ENCODE data around the gene SHC4. TPM values are rescaled to one million over a fixed set of nuclear protein-coding genes. Genes with fewer than 3 reads are reported as not detected.

Gene SHC4
- polyA plus RNA-seq, 1 of the 3 experiments (the other 2 are of a cell fraction) = 1.6 TPM

DNA sequence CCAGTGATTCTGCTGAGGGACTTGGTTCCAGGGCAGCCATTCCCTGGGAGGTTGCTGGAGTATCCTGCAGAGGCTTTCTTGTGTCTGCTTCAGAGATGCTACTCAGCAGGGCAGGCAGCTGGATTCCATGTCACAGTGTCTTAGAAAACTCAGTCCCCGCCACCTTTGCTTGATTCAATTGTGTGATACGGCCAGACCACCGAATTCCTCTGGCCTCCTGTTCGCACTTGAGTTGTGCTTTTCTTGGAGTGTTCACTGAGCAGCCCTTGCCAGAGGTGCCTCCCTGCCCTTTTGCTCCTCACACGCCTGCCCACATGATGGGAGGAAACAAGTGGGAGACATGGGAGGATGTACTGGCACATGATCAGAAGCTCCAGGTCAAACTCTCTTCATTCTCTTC lies 19.6 kb upstream of the SHC4 start (continued):
- TF ChIP-seq, protein P1, sequence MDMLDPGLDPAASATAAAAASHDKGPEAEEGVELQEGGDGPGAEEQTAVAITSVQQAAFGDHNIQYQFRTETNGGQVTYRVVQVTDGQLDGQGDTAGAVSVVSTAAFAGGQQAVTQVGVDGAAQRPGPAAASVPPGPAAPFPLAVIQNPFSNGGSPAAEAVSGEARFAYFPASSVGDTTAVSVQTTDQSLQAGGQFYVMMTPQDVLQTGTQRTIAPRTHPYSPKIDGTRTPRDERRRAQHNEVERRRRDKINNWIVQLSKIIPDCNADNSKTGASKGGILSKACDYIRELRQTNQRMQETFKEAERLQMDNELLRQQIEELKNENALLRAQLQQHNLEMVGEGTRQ (IDR thresholded peaks at IDR 0.05; ENCODE audit: borderline replicate concordance, low read depth, low read length) = no peak
- TF ChIP-seq MEF2A (IDR thresholded peaks at IDR 0.05; ENCODE audit: borderline replicate concordance, low read depth) = no peak

DNA sequence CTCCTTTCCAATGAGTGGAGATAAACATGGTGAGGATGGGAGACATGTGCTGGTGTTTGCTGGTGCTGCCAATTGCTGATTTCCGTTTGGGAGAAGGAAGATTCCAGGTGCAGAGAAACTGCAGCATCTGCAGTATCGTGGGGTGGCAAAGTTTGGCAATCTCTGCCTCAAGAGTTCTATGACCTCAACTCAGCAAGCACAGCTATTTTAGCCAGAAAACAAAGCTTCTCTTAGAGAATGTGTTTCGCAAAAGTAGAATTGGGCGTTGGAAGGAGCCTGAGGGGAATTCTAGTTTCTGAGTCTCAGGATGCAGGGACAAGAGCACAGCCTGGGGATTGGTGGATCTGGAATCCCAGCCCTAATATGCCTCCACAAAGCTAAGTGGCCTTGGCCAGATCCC lies 18.2 kb upstream of the SHC4 start:
- WGBS (ENCODE audit: low lambda C conversion rate) = 96% methylated on average over 4 of the region's 4 CpGs

More for the DNA sequence above, 18.2 kb upstream of the SHC4 start:
- ChIA-PET CTCF (no interaction called here), POLR2A (no interaction called here)
- no peak overlapping the region for H3K4me3 ChIP-seq (ENCODE audit: low read depth in 2 of 2, low read length in 1 of 2)
- H3K4me1 ChIP-seq (ENCODE audit: control insufficient read depth in 1 of 2, insufficient read depth in 2 of 2, low read depth in 1 of 2, low read length in 1 of 2) = no peaks in the 10 kb centered on the region
- no peaks in the 10 kb centered on the region for H3F3A ChIP-seq (replicated peaks; ENCODE audit: insufficient read depth)
- no peak for TF ChIP-seq ELF1 (IDR thresholded peaks at IDR 0.05)
- TF ChIP-seq POLR2AphosphoS5 (IDR thresholded peaks at IDR 0.05; ENCODE audit: low read depth, low read length) = no peak
- no peak for TF ChIP-seq EZH2phosphoT487 (IDR thresholded peaks at IDR 0.05; ENCODE audit: borderline replicate concordance, low read depth)
- TF ChIP-seq GATA2 (CRISPR knock-in tag; IDR thresholded peaks at IDR 0.05) = no peak
- TF ChIP-seq RCOR1 (IDR thresholded peaks at IDR 0.05; ENCODE audit: low read length) = no peak
- no peak for TF ChIP-seq YY1 (IDR thresholded peaks at IDR 0.05; ENCODE audit: low read depth)
- TF ChIP-seq SIN3A (IDR thresholded peaks at IDR 0.05; ENCODE audit: borderline replicate concordance, low read depth, low read length) = no peak
- TF ChIP-seq TEAD4 (IDR thresholded peaks at IDR 0.05; ENCODE audit: borderline replicate concordance, insufficient read depth) = no peak
- TF ChIP-seq RXRA (IDR thresholded peaks at IDR 0.05; ENCODE audit: borderline replicate concordance, low read depth) = no peak
- TF ChIP-seq, protein P1 (IDR thresholded peaks at IDR 0.05; ENCODE audit: borderline replicate concordance, low read depth, low read length) = no peak
- TF ChIP-seq FOXJ3 (CRISPR knock-in tag; IDR thresholded peaks at IDR 0.05) = no peak
- TF ChIP-seq, protein P2, sequence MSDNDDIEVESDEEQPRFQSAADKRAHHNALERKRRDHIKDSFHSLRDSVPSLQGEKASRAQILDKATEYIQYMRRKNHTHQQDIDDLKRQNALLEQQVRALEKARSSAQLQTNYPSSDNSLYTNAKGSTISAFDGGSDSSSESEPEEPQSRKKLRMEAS (IDR thresholded peaks at IDR 0.05; ENCODE audit: low read depth) = no peak
- TF ChIP-seq, protein P3, sequence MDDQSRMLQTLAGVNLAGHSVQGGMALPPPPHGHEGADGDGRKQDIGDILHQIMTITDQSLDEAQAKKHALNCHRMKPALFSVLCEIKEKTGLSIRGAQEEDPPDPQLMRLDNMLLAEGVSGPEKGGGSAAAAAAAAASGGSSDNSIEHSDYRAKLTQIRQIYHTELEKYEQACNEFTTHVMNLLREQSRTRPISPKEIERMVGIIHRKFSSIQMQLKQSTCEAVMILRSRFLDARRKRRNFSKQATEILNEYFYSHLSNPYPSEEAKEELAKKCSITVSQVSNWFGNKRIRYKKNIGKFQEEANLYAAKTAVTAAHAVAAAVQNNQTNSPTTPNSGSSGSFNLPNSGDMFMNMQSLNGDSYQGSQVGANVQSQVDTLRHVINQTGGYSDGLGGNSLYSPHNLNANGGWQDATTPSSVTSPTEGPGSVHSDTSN (IDR thresholded peaks at IDR 0.05) = no peak
- no peak for TF ChIP-seq TAF1 (IDR thresholded peaks at IDR 0.05; ENCODE audit: borderline replicate concordance, low read depth, low read length)
- TF ChIP-seq, protein P4, sequence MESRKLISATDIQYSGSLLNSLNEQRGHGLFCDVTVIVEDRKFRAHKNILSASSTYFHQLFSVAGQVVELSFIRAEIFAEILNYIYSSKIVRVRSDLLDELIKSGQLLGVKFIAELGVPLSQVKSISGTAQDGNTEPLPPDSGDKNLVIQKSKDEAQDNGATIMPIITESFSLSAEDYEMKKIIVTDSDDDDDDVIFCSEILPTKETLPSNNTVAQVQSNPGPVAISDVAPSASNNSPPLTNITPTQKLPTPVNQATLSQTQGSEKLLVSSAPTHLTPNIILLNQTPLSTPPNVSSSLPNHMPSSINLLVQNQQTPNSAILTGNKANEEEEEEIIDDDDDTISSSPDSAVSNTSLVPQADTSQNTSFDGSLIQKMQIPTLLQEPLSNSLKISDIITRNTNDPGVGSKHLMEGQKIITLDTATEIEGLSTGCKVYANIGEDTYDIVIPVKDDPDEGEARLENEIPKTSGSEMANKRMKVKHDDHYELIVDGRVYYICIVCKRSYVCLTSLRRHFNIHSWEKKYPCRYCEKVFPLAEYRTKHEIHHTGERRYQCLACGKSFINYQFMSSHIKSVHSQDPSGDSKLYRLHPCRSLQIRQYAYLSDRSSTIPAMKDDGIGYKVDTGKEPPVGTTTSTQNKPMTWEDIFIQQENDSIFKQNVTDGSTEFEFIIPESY (IDR thresholded peaks at IDR 0.05; ENCODE audit: borderline replicate concordance, low read depth) = no peak
- TF ChIP-seq MEF2A (IDR thresholded peaks at IDR 0.05; ENCODE audit: borderline replicate concordance, low read depth) = no peak
- no peak for TF ChIP-seq RFX5 (IDR thresholded peaks at IDR 0.05; ENCODE audit: low read length)
- TF ChIP-seq NFIC (IDR thresholded peaks at IDR 0.05; ENCODE audit: borderline replicate concordance) = no peak
- TF ChIP-seq, protein P5, sequence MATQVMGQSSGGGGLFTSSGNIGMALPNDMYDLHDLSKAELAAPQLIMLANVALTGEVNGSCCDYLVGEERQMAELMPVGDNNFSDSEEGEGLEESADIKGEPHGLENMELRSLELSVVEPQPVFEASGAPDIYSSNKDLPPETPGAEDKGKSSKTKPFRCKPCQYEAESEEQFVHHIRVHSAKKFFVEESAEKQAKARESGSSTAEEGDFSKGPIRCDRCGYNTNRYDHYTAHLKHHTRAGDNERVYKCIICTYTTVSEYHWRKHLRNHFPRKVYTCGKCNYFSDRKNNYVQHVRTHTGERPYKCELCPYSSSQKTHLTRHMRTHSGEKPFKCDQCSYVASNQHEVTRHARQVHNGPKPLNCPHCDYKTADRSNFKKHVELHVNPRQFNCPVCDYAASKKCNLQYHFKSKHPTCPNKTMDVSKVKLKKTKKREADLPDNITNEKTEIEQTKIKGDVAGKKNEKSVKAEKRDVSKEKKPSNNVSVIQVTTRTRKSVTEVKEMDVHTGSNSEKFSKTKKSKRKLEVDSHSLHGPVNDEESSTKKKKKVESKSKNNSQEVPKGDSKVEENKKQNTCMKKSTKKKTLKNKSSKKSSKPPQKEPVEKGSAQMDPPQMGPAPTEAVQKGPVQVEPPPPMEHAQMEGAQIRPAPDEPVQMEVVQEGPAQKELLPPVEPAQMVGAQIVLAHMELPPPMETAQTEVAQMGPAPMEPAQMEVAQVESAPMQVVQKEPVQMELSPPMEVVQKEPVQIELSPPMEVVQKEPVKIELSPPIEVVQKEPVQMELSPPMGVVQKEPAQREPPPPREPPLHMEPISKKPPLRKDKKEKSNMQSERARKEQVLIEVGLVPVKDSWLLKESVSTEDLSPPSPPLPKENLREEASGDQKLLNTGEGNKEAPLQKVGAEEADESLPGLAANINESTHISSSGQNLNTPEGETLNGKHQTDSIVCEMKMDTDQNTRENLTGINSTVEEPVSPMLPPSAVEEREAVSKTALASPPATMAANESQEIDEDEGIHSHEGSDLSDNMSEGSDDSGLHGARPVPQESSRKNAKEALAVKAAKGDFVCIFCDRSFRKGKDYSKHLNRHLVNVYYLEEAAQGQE (IDR thresholded peaks at IDR 0.05; ENCODE audit: low read depth, low read length) = no peak
- H4K20me1 ChIP-seq (ENCODE audit: insufficient read depth) = no peaks in the 10 kb centered on the region
- no peaks in the 10 kb centered on the region for H3K9me3 ChIP-seq
- no peaks in the 10 kb centered on the region for H3K9me2 ChIP-seq
- DNase-seq = no peak
- no peaks in the 10 kb centered on the region for H3K79me2 ChIP-seq (ENCODE audit: insufficient read depth)
- no peak overlapping the region for H2AFZ ChIP-seq (ENCODE audit: low read depth)
- no peak overlapping the region for H3K9ac ChIP-seq
- H3K27me3 ChIP-seq (ENCODE audit: insufficient read depth) = no peaks in the 10 kb centered on the region
- H3K4me2 ChIP-seq = no peak overlapping the region
- no peak overlapping the region for H3K27ac ChIP-seq (ENCODE audit: low read depth in 2 of 2, low read length in 1 of 2)
- no peaks in the 10 kb centered on the region for H3K36me3 ChIP-seq (replicated peaks in 1 of 2; ENCODE audit: control insufficient read depth in 1 of 2, insufficient read depth in 2 of 2, low read length in 1 of 2)
